ENCODE data around the gene EXD3. TPM values are rescaled to one million over a fixed set of nuclear protein-coding genes. Genes with fewer than 3 reads are reported as not detected.

The EXD3 gene
- total RNA-seq, 2 experiments from 2014 or later, result 8.1 to 9.0 TPM

GRCh38 chr9:137301081-137301947, 121.6 kb downstream of the EXD3 start:
- peak overlapping the region; percentile 73 for H3K4me3 Mint-ChIP-seq
- peak; percentile 12 for ATAC-seq

GRCh38 chr9:137300567-137301080, 122.3 kb downstream of the EXD3 start:
- CTCF ChIA-PET, result no interaction called here
- peak overlapping the region; percentile 54 for H3K27ac Mint-ChIP-seq
- DNase-seq (no peak), ATAC-seq (no peak)
- intact Hi-C loops (cut with micrococcal nuclease), result loop anchor here (10.0 kb wide), 1 partner anchor 224 kb away; no protein-coding TSS in a partner anchor
- no peak for TF ChIP-seq CTCF (IDR thresholded peaks at IDR 0.05)
- H3K36me3 Mint-ChIP-seq (ENCODE audit: low read depth), result no peaks in the 10 kb centered on the region
- H3K27me3 Mint-ChIP-seq, result peaks cover 27% of the 10 kb centered on the region
- POLR2A ChIA-PET, result no interaction called here
- peaks cover 11% of the 10 kb centered on the region for H3K4me1 Mint-ChIP-seq (ENCODE audit: low read depth)
- peak overlapping the region; percentile 73 for H3K4me3 Mint-ChIP-seq
- no peaks in the 10 kb centered on the region for H3K9me3 Mint-ChIP-seq

More at GRCh38 chr9:137301081-137301947, 121.6 kb downstream of the EXD3 start:
- TF ChIP-seq CTCF (IDR thresholded peaks at IDR 0.05), result no peak
- H3K27ac Mint-ChIP-seq, result no peak overlapping the region
- peak; percentile 52 for DNase-seq
- no peaks in the 10 kb centered on the region for H3K9me3 Mint-ChIP-seq
- ChIA-PET CTCF (interaction anchor here (0.7 to 2.4 kb wide), 18 partner anchors 12 to 234 kb away, joined by 3 to 8 read pairs (median 3); partner anchors contain the start of genes EXD3, NOXA1 and NSMF), POLR2A (interaction anchor here (0.6 to 1.9 kb wide), 8 partner anchors 12 to 251 kb away, joined by 3 to 5 read pairs (median 3); partner anchors contain the start of genes MRPL41, NELFB, RNF208 and TOR4A)
- no peaks in the 10 kb centered on the region for H3K36me3 Mint-ChIP-seq (ENCODE audit: low read depth)
- intact Hi-C loops (cut with micrococcal nuclease), result loop anchor here (10.0 kb wide), 1 partner anchor 223 kb away; no protein-coding TSS in a partner anchor
- peaks cover 25% of the 10 kb centered on the region for H3K27me3 Mint-ChIP-seq
- peaks cover 11% of the 10 kb centered on the region for H3K4me1 Mint-ChIP-seq (ENCODE audit: low read depth)

GRCh38 chr9:137299938-137300337, 123.0 kb downstream of the EXD3 start:
- ATAC-seq, result no peak
- peak overlapping the region; percentile 35 for H3K4me3 Mint-ChIP-seq
- POLR2A ChIA-PET, result no interaction called here

GRCh38 chr9:137299203-137299565, 123.8 kb downstream of the EXD3 start:
- ChIA-PET CTCF (interaction anchor here (0.8 kb wide), 1 partner anchor 9 kb away, joined by 3 read pairs; no protein-coding TSS in a partner anchor), POLR2A (interaction anchor here (1.0 kb wide), 1 partner anchor 17 kb away, joined by 4 read pairs; no protein-coding TSS in a partner anchor)
- Mint-ChIP-seq H3K9me3 (no peaks in the 10 kb centered on the region), H3K4me1 (ENCODE audit: low read depth) (peaks cover 8% of the 10 kb centered on the region), H3K4me3 (no peak overlapping the region), H3K27ac (no peak overlapping the region), H3K36me3 (ENCODE audit: low read depth) (no peaks in the 10 kb centered on the region), H3K27me3 (peaks cover 35% of the 10 kb centered on the region)
- intact Hi-C loops (cut with micrococcal nuclease), result loop anchor here (10.0 kb wide), 1 partner anchor 106 kb away; no protein-coding TSS in a partner anchor
- no peak for DNase-seq
- ATAC-seq, result no peak
- no peak for TF ChIP-seq CTCF (IDR thresholded peaks at IDR 0.05)

More at GRCh38 chr9:137299938-137300337, 123.0 kb downstream of the EXD3 start:
- Mint-ChIP-seq H3K36me3 (ENCODE audit: low read depth) (no peaks in the 10 kb centered on the region), H3K27ac (no peak overlapping the region), H3K4me1 (ENCODE audit: low read depth) (peaks cover 5% of the 10 kb centered on the region), H3K27me3 (peaks cover 28% of the 10 kb centered on the region), H3K9me3 (no peaks in the 10 kb centered on the region)
- intact Hi-C loops (cut with micrococcal nuclease), result loop anchor here (10.0 kb wide), 2 partner anchors 105 to 225 kb away; no protein-coding TSS in a partner anchor
- no peak for DNase-seq
- TF ChIP-seq CTCF (IDR thresholded peaks at IDR 0.05), result no peak
- CTCF ChIA-PET, result no interaction called here
